Measurements from ENCODE around the gene RPS6KA2.
"Not testable (repeated sequence)": the region's sequence is repeated elsewhere in the genome, so short reads cannot be mapped to it uniquely, and the experiment has no call there.

Gene RPS6KA2

DNA sequence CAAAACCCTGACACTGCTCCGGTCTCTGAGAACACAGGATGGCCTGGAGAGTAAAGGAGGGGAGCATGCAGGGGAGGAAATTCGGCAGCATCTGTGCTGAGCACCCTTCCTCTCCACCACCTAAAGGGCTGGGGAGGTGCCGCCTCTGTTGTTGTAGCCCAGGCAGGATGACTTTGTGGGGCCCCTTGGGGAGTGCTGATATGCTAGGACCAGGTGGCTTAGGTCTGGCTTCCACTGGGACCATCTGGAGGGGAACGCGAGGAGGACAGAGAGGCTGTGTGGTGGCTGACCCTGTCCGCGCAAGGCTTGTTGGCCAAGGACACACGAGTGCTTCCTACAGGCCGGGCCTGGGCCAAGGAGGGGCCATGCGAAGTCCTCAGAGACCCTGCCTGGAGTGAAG is 9.9 kb upstream of the RPS6KA2 start:
- in situ Hi-C loops (cut with HindIII; ENCODE audit: low pct_ligation_motif_present, low sequenced_read_pairs) = no loop called here
- H3K4me3 ChIP-seq (ENCODE audit: low read depth, low read length) = no peak overlapping the region
- no peak overlapping the region for H3K27ac ChIP-seq
- no peaks in the 10 kb centered on the region for H3K27me3 ChIP-seq (replicated peaks)
- TF ChIP-seq, protein P1, sequence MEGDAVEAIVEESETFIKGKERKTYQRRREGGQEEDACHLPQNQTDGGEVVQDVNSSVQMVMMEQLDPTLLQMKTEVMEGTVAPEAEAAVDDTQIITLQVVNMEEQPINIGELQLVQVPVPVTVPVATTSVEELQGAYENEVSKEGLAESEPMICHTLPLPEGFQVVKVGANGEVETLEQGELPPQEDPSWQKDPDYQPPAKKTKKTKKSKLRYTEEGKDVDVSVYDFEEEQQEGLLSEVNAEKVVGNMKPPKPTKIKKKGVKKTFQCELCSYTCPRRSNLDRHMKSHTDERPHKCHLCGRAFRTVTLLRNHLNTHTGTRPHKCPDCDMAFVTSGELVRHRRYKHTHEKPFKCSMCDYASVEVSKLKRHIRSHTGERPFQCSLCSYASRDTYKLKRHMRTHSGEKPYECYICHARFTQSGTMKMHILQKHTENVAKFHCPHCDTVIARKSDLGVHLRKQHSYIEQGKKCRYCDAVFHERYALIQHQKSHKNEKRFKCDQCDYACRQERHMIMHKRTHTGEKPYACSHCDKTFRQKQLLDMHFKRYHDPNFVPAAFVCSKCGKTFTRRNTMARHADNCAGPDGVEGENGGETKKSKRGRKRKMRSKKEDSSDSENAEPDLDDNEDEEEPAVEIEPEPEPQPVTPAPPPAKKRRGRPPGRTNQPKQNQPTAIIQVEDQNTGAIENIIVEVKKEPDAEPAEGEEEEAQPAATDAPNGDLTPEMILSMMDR (IDR thresholded peaks at IDR 0.05; ENCODE audit: low read depth, low read length, missing control alignments) = no peak
- DNase-seq = no peak
- no peaks in the 10 kb centered on the region for H3K36me3 ChIP-seq (replicated peaks)

DNA sequence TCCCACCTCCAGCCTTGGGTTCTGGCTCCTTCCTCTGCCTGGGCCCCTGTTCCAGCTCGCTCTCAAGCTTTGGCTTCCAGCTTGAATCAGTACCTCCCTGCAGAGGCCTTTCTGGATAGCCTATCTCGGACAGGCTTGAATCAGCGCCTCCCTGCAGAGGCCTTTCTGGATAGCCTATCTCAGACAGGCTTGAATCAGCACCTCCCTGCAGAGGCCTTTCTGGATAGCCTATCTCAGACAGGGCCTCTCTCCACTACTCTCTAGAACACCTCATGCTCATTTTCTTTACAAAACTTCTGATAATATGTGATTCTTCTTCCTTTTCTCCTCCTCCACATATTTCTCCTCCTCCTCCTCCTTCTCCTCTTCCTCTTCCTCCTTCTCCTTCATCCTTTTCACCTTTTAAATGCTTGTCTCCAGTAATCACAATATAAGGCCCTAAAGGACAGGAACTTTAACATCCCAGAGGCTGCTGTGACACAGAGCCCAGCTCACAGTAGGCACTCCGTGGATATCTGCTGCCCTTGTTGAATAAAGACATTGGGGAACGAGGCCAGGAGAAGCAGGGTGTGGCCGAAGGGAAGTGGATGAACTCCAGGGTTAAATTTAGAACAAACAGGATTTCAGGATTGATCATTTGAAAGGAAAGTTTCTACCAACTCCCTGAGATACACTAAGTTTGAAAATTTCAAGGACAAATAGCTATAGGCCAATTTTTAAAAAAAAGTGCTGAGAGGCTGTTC is 9.3 kb upstream of the RPS6KA2 start:
- no peak overlapping the region for H3K27ac ChIP-seq
- TF ChIP-seq, protein P1 (IDR thresholded peaks at IDR 0.05; ENCODE audit: low read depth, low read length, missing control alignments) = no peak
- H3K36me3 ChIP-seq (replicated peaks) = no peaks in the 10 kb centered on the region
- H3K27me3 ChIP-seq (replicated peaks) = no peaks in the 10 kb centered on the region
- in situ Hi-C loops (cut with HindIII; ENCODE audit: low pct_ligation_motif_present, low sequenced_read_pairs) = no loop called here
- no peak for DNase-seq
- no peak overlapping the region for H3K4me3 ChIP-seq (ENCODE audit: low read depth, low read length)

DNA sequence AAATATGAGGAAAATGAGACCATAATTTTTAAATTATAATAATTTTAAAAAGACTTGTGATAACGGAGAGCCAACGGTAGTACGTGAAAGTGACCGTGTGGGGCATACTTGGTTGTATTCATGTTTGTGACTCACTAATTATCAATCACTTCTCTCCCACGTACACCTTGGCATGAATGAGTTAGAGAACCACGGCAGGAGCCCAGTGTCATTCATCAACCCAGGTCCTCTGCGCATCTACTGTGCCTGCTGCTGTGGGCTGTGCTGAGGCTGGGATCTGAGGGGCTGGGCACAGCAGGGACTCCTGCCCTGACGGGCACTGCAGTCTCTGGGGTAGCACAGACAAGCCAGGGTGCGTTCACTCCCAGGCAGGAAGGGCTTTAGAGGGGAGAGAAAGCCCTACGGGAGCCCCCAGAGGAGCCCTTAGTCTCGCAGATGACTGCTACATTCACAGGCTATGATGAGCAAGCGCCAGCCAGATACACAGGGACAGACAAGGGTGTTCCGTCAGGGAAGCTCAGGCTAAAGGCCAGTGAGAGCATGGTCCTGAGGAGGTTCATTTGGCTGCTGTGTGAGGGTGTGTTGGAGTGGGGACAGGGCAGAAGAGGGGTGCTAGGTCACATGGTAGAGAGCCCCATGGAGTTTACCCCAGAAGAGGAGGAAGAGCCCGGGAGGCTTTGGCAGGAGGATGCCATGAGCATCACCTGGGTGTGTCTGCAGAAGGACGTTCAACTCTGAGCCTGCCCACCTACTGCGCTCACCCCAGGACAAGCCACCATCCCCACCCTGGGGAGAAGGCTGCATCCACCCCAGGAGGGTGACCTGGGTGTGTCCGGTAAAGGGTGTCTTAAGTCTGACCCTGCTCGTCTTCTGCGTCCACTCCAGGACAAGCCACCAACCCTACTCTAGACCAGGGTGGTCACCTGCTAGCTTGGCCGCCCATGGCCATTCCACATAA is 8.2 kb upstream of the RPS6KA2 start:
- in situ Hi-C loops (cut with HindIII; ENCODE audit: low pct_ligation_motif_present, low sequenced_read_pairs) = no loop called here
- Histone ChIP-seq H3K4me3 (ENCODE audit: low read depth, low read length) (no peak overlapping the region), H3K36me3 (replicated peaks) (no peaks in the 10 kb centered on the region), H3K27me3 (replicated peaks) (no peaks in the 10 kb centered on the region), H3K27ac (no peak overlapping the region)
- TF ChIP-seq, protein P1 (IDR thresholded peaks at IDR 0.05; ENCODE audit: low read depth, low read length, missing control alignments) = no peak
- no peak for DNase-seq

DNA sequence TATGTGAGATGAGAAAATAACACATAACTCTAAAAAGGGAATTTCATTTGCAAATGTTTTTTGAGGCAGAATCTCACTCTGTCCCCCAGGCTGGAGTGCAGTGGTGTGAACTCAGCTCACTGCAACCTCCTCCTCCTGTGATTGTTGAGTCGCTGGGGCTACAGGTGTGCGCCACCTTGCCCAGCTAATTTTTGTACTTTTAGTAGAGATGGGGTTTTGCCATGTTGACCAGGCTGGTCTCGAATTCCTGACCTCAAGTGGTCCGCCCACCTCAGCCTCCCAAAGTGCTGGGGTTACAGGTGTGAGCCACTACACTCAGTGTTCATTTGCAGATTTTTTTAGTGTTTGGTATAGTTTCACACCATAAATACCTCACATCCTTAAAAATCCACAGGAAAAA is 7.5 kb upstream of the RPS6KA2 start:
- H3K4me3 ChIP-seq (ENCODE audit: low read depth, low read length); H3K36me3 ChIP-seq (replicated peaks); DNase-seq; H3K27ac ChIP-seq; in situ Hi-C loops (cut with HindIII; ENCODE audit: low pct_ligation_motif_present, low sequenced_read_pairs); H3K27me3 ChIP-seq (replicated peaks): not testable (repeated sequence)

DNA sequence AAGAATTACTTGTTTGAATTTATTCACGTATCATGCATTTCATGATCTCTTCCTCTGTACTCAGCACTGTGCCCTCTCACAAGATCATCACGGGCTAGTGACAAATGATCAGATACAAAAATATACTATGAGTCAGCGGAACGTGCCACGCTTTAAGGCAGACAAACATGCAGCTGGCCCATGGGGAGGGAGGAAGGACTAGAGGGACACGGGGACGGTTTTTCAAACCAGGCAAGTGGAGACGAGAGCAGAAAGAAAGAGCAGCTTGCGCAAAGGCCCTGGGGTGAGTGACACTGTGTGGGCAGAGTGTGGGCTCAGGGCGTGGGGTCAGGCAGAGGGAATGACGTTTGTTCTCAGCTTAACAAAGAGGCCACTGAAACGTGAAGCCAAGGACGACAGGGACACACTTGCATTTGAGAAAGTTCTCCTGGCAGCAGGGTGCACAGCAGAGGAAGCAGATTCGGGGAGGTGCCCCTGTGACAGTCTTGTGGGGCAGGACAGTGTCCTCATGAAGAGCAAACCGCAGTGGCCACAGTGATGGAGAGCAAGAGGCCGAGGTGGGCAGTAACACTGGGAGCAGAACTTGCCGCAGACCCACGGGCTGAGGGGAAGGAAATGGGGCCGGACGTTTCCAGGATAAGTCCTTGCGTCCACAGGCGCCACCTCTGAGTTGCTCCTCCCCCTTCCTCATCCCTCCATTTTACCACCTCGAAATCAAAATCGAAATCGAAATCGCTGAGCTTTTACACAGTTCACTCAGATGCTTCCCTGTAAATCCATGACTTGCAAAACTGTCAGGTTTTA is 6.9 kb upstream of the RPS6KA2 start:
- Histone ChIP-seq H3K27ac (no peak overlapping the region), H3K27me3 (replicated peaks) (no peaks in the 10 kb centered on the region), H3K36me3 (replicated peaks) (no peaks in the 10 kb centered on the region), H3K4me3 (ENCODE audit: low read depth, low read length) (no peak overlapping the region)
- no peak for DNase-seq
- in situ Hi-C loops (cut with HindIII; ENCODE audit: low pct_ligation_motif_present, low sequenced_read_pairs) = no loop called here
- TF ChIP-seq, protein P1 (IDR thresholded peaks at IDR 0.05; ENCODE audit: low read depth, low read length, missing control alignments) = no peak

Measured in brain microvascular endothelial cell (primary cell).